Muscle of arm (tissue), 12 donors: ENCODE measurements around the gene MON1A. TPM values are rescaled to one million over a fixed set of nuclear protein-coding genes. Genes with fewer than 3 reads are reported as not detected.

ENCODE experiments used
- DNase-seq: peaks from one replicate; pipeline ENCODE4 v3.0.0-alpha.2; 2013
- polyA plus RNA-seq, 12 donors: library from polyadenylated mRNA; unstranded; fragments of 120-200 nt; gene quantifications; one replicate each; pipeline ENCODE4 v1.2.1, GENCODE V29; 2013; ENCODE audit not compliant: insufficient read length in 12 of 12

Gene MON1A
- polyA plus RNA-seq, 12 donors = 4.7 to 10.3 (median 5.7) TPM; not detected in 2

GRCh38 chr3:49895791-49896190 is 33.8 kb downstream of the MON1A start:
- no peak for DNase-seq

GRCh38 chr3:49889296-49889695 is 40.3 kb downstream of the MON1A start:
- no peak for DNase-seq

- no peak for DNase-seq
These were observed 42.7 kb downstream of the MON1A start for GRCh38 chr3:49886922-49887265.

GRCh38 chr3:49883998-49884397 is 45.6 kb downstream of the MON1A start:
- no peak for DNase-seq

DNA sequence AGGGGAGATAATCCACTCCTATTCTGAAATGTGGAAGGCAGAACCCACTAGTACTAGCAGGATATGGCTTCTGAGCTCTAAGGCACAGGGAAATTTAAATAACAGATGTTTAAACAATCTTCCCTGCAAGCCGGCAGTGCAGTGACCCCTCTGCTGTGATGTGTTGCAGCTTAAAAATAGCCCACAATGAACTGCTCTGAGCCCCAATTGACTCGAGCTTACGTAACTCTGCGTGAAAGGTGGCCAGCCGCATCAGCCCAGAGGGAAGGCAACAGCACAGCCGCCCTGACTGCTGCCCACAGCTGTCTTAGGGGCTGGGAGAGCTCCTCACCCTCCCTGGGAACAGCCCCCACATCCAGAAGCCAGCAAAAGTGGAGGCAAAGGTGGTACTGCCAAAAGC is 47.4 kb downstream of the MON1A start:
- peak; percentile 64 for DNase-seq

DNA sequence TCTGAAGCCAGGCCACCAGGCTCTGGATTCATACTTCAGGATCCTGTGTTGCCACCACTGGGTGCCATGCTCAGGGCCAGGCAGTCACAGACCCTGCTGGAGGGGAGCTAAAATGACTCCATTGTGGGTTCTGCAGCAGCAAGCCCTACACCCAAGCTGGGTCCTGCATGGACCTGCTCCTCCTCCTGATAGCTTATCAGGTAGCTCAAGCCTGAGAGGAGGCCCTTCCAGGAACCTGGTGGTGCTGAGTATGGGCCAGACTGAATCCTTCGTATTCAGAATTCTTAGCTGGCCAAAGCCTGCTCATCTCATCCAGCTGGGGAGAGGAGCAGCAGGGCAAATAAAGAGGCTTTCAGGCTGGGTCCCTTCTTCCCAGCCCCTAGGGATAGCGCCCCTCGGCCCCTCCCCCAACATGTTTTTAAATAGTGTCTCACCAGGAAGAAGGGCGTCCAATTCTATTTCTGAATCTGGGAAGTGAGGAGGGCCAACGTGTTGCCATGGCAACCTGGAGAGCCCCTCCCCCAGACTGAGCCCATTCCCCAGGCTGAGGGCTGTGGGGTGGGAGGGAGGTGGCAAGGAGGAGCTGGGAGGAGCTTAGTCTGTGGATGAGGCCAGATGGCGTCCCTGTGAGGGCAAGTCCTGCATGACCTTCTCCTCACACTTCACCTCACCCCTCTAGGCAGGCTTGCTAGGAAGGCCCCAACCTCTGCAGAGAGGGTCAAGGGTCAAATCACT is 48.9 kb downstream of the MON1A start:
- DNase-seq = no peak

DNA sequence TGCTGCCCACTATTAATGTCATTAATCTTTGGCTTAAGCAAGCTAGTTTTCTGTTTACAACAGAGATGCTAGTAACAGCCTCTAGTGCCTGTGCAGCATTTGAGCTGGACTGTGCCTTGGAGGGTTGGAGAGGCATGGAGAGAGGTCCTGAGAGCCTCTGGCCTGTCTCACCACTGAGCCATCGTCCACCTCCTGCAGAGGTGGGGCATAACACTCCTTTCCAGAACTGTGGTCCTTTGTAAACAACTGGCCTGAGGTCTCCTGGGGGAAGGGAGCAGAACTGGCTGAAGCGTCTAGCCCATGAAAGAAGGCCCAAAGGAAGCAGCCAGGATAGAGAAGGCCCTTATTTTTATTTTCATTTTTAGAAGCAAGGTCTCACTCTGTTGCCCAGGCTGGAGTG is 49.9 kb downstream of the MON1A start:
- no peak for DNase-seq

DNA sequence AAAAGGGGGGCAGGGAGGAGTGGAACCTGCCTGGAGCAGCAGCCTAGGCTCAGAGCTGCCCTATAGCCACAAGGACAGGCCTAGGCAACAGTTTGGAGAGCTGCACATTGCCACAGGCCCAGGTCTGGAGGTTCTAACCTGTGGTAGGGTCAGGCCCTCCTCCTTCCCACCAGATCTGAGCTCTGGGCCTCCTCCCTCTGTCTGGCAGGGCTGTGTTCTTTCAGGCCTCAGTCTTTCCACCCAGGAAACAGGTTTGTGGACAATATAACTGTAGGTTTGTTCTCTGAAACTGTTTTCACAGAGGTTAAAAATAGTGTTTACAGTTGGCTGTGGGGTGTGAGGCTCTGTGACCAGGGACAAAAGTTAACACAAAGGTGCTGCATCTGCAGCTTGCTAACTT is 50.9 kb downstream of the MON1A start:
- DNase-seq = no peak

- DNase-seq = no peak
These were observed 51.9 kb downstream of the MON1A start for GRCh38 chr3:49877716-49878115.

- no peak for DNase-seq
These were observed 53.0 kb downstream of the MON1A start for GRCh38 chr3:49876567-49876966.

DNA sequence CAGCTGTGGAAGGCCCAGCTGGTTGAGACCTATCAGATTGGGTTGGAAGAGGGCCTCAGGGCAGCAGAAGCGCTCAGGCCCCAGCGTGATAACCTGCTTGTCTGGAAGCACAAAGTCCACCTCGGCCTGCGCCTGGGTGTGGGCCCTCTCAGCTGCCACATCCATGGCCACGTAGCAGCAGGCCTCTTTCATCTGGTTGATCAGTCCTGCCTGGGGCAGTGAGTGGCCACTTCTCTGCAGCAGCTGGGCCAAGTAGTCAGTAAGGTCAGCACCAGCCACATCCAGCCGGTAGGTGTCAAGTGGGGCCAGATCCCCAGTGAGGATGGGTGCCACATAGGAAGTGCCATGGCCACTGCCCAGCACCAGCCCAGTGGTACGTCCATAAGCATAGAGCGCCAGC is 56.0 kb downstream of the MON1A start:
- DNase-seq = no peak

DNA sequence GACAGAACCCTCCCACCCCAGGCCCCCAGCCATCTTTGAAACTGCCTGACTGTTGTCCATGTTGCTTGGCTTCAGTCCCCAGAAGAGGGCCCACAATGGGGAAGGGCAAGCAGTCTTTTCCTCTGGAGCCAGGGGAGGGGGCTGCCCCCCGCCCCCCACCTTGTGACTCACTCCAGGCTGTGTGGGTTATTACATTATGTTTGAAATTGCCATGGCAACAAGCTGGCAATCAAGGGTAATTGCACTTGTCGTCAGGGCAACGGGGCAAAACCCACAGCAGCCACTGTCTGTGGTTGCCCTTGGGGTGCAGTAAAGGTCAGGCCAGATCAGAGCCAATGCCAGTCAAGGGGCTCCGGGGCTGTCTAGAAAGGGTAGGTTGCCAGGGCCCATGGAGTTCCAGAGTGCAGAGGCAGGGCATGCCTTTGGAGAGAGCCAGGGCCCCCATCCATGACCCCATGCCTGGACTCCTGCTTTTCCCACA is 56.8 kb downstream of the MON1A start:
- no peak for DNase-seq

DNA sequence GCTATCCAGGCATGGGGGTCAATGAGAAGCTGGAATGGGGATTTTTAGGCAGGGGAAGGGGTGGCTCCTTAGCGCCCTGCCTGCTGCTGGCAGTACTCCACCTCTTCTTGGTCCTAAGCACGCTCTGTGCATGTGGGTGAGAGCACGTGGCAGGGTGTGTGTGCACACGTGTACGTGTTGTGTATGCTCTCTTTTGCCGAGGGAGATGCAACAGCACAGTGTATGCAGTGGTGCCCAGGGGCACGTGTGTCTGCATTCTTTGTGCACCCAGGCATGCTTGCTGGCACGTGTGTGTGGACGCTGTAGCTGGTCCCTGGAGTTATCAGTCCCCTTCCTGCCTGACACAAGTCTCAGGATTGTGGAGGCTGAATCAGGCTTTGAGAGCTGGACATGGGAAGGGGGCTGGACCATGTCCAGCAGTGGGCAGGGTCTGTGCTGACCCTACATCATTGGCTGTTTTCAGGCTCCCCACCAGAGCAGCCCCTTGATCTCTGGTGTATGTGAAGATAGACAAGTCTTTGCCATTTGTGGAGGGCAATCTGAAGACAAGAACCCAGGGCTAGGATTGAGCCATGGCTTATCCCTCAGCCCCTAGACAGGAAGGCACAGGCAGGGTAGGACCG is 58.0 kb downstream of the MON1A start:
- no peak for DNase-seq

GRCh38 chr3:49869525-49870126 is 60.0 kb downstream of the MON1A start, which contains the start of gene CAMKV:
TSS of gene CAMKV (minus strand) at chr3:49869906. CDS start at chr3:49862388, 7,518 bp downstream.
- no peak for DNase-seq

DNA sequence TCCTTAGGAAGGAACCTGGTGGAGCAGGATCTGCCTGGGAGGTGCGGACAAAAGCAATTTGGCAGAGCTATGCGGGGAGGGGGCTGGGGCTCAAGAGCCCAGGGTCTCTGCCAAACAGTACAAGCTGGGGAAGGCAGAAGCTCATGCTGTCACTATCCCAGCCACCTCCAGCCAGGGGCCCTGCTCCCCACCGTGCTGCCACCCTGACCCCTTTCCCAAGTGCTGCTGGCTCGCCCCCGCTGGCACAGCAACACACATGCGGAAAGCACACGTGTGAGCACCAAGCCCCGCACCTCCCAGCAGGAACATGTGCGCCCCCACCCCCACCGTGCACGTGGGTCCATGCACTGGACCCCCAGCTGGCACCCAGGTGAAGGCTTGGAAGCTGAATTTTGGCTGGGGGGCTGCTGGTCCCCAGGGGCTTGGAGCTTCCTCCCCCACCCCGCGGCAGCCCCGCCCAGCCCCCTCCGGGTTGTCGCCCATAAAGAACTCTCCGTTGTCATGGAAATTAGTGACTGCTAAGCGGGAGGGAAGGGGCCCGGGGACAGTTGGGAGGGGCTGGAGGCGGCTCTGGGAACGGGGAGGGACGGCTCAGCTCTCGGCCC is 60.6 kb downstream of the MON1A start:
- no peak for DNase-seq

DNA sequence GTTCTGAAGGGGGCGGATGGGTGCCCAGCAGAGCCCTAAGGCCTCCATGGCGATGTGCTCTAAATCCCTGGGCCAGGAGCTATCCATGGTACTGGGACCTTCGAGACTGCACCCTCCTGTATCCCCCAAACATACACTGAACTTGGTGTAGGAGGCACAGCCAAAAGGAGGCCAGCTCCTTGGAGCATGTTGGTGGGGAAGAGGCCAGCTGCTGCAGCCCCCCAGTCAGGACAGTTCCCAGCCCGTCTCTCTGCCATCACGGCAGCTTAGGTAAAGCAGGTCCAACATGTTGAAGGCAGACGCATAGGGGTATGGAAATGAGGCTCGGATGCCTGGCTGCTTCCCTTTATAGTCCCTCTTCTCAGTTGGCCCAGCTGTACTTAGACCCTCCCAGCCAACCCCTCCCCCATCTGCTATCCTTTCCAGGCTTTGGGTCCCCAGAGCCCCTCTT is 61.7 kb downstream of the MON1A start:
- DNase-seq = no peak

- DNase-seq = no peak
These were observed 62.2 kb downstream of the MON1A start for GRCh38 chr3:49867400-49867799.

GRCh38 chr3:49865198-49865784 is 64.3 kb downstream of the MON1A start:
- DNase-seq = no peak

- no peak for DNase-seq
These were observed 65.1 kb downstream of the MON1A start for GRCh38 chr3:49864505-49864904.

DNA sequence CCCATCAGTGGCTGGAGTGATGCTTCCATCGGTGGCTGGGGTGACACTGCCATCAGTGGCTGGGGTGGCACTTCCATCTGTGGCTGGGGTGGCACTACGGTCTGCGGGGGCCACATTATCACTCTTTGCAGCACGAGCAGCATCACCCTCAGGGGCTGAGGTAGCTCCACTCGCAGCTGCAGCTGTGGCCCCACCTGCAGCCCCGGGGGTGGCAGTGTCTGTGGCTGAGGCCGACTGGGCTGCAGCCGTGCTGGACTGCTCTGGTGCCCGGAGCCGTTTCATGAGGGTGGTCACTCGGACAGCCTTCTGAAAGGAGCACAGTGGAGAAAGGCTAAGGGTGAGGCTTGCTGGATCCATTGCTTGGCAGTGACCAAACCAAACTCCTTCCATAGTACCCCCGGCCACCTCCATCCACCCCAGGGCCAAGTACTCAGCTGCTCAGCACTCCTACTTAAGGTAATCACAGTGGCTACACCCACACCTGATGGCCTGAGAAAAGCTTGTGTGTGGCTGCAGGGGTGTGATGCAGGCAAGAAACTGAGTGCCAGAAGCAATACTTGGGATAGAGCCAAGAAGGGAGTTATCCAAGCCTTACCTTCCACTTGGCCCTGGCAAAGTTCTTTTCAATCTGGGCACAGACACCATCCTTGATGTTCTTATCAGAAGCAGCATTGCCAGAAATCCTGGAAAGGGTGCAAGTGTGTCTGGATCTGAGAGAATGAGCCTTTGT is 69.9 kb downstream of the MON1A start:
- no peak for DNase-seq
